ENCODE results near the gene IL17D. TPM values are rescaled to one million over a fixed set of nuclear protein-coding genes. Genes with fewer than 3 reads are reported as not detected.
"Not testable (repeated sequence)": the region's sequence is repeated elsewhere in the genome, so short reads cannot be mapped to it uniquely, and the experiment has no call there.

IL17D gene
- total and polyA plus RNA-seq, 2 experiments from 2014 or later, result 0.51 to 0.54 TPM

DNA sequence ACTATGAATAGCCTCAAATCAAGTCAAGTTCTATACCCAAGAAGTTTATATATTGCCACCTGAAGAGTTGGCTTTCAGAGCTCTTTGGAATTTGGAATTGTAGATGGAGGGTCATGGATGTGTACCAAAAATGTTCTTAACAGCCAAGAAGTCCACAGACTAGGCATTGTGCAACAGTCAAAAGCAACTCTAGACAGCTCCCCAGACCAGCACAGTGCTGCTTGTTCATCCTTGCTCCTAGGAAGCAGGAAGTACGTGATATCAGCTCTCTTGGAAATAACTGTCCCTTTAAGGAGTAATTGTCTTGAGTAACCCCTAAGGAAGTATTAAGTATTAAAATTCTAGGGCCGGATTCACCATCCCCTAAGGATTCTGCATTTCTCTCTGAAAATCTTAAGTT, 30.7 kb upstream of the IL17D start:
- H3F3A ChIP-seq (ENCODE audit: insufficient read depth), result 0 out of 2 replicates have a peak, but pooled peaks cover 3% of the 10 kb centered on the region
- no peaks in the 10 kb centered on the region for H3K9me2 ChIP-seq (ENCODE audit: insufficient read depth)
- in situ Hi-C loops (cut with MboI), result no loop called here
- H3K4me2 ChIP-seq (ENCODE audit: unreplicated experiment), result no peak overlapping the region
- no peaks in the 10 kb centered on the region for H3K9me3 ChIP-seq (ENCODE audit: low read depth)
- WGBS, 2 experiments (ENCODE audit: low coverage in 1 of 2, low lambda C conversion rate in 2 of 2, missing lambda C conversion rate in 2 of 2), result 17% methylated on average over 2 of the region's 2 CpGs
- no peaks in the 10 kb centered on the region for H3K36me3 ChIP-seq (ENCODE audit: low read depth)
- no peaks in the 10 kb centered on the region for H4K20me1 ChIP-seq (ENCODE audit: insufficient read depth)
- peak; percentile 41 for DNase-seq
- no peak overlapping the region for H3K27ac ChIP-seq
- no peak overlapping the region for H3K9ac ChIP-seq
- no peaks in the 10 kb centered on the region for H3K27me3 ChIP-seq (replicated peaks; ENCODE audit: insufficient read depth)
- no peak for TF ChIP-seq EZH2phosphoT487 (IDR thresholded peaks at IDR 0.05; ENCODE audit: insufficient read depth, low read depth)
- H3K79me2 ChIP-seq (ENCODE audit: insufficient read depth), result no peaks in the 10 kb centered on the region
- no peaks in the 10 kb centered on the region for H3K4me1 ChIP-seq (ENCODE audit: insufficient read depth)
- no peak overlapping the region for H3K4me3 ChIP-seq
- H2AFZ ChIP-seq, result no peak overlapping the region

DNA sequence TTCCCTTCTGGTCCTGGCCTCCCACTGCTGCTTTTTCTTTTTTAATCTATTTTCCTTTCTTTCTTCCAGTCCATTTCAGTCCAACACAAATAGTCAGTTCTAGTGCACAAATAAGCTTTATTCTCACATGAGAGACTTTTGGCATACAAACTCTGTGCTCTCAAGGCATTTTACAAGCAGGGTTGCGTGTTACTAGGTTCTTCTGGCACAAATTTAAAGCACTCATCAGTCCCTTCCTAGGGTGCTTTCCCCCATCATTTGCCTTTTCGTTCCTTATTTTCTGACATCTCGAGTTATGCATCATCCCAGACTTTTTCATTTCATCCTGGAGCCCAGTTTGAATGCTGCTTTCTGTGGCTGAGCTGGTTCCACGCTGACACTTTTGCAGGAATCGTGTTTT, 29.8 kb upstream of the IL17D start:
- Histone ChIP-seq H4K20me1 (ENCODE audit: insufficient read depth) (no peaks in the 10 kb centered on the region), H3K79me2 (ENCODE audit: insufficient read depth) (no peaks in the 10 kb centered on the region), H3K27me3 (replicated peaks; ENCODE audit: insufficient read depth) (no peaks in the 10 kb centered on the region), H2AFZ (no peak overlapping the region), H3K4me3 (no peak overlapping the region), H3K9ac (no peak overlapping the region), H3K9me3 (ENCODE audit: low read depth) (no peaks in the 10 kb centered on the region), H3K27ac (no peak overlapping the region), H3F3A (ENCODE audit: insufficient read depth) (0 out of 2 replicates have a peak, but pooled peaks cover 3% of the 10 kb centered on the region), H3K9me2 (ENCODE audit: insufficient read depth) (no peaks in the 10 kb centered on the region), H3K36me3 (ENCODE audit: low read depth) (no peaks in the 10 kb centered on the region), H3K4me2 (ENCODE audit: unreplicated experiment) (no peak overlapping the region), H3K4me1 (ENCODE audit: insufficient read depth) (no peaks in the 10 kb centered on the region)
- DNase-seq, result no peak
- TF ChIP-seq EZH2phosphoT487 (IDR thresholded peaks at IDR 0.05; ENCODE audit: insufficient read depth, low read depth), result no peak
- no peak for TF ChIP-seq EZH2 (IDR thresholded peaks at IDR 0.05; ENCODE audit: insufficient read depth, poor library complexity, severe bottlenecking)
- in situ Hi-C loops (cut with MboI), result no loop called here
- WGBS, 2 experiments (ENCODE audit: low coverage in 1 of 2, low lambda C conversion rate in 2 of 2, missing lambda C conversion rate in 2 of 2), result 62 to 68% methylated on average over 5 of the region's 5 CpGs

DNA sequence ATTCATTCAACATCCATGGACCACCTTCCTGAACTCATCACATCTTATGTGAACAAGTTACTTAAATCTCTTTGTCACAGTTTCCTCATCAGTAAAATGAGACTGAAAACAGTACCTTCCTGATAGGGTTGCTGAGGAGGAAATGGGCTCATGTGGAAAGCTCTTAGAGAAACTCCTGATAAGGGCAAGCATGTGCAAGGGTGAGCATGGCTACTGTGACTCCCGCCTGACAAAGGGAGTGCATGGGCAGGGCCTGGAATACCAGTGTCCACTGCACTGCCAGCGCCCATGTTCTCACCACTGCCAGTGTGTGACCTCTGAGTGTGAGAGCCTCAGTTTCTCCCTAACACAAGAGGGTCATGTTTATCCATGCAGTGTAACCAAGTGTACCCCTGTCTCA, 27.3 kb upstream of the IL17D start:
- H2AFZ ChIP-seq, result no peak overlapping the region
- no peak overlapping the region for H3K27ac ChIP-seq
- TF ChIP-seq EZH2 (IDR thresholded peaks at IDR 0.05; ENCODE audit: insufficient read depth, poor library complexity, severe bottlenecking) (no peak), EZH2phosphoT487 (IDR thresholded peaks at IDR 0.05; ENCODE audit: insufficient read depth, low read depth) (no peak)
- no peak overlapping the region for H3K4me2 ChIP-seq (ENCODE audit: unreplicated experiment)
- H4K20me1 ChIP-seq (ENCODE audit: insufficient read depth), result no peaks in the 10 kb centered on the region
- H3F3A ChIP-seq (ENCODE audit: insufficient read depth), result 0 out of 2 replicates have a peak, but pooled peaks cover 3% of the 10 kb centered on the region
- H3K4me3 ChIP-seq, result no peak overlapping the region
- WGBS, 2 experiments (ENCODE audit: low coverage in 1 of 2, low lambda C conversion rate in 2 of 2, missing lambda C conversion rate in 2 of 2), result 90 to 96% methylated on average over 2 of the region's 2 CpGs
- no peak for DNase-seq
- no peak overlapping the region for H3K9ac ChIP-seq
- H3K4me1 ChIP-seq (ENCODE audit: insufficient read depth), result no peaks in the 10 kb centered on the region
- in situ Hi-C loops (cut with MboI), result loop anchor here (25.0 kb wide), 1 partner anchor 489 kb away; the partner anchor contains the start of gene GJB2
- no peaks in the 10 kb centered on the region for H3K79me2 ChIP-seq (ENCODE audit: insufficient read depth)
- no peaks in the 10 kb centered on the region for H3K27me3 ChIP-seq (replicated peaks; ENCODE audit: insufficient read depth)
- no peaks in the 10 kb centered on the region for H3K36me3 ChIP-seq (ENCODE audit: low read depth)
- no peaks in the 10 kb centered on the region for H3K9me3 ChIP-seq (ENCODE audit: low read depth)
- H3K9me2 ChIP-seq (ENCODE audit: insufficient read depth), result no peaks in the 10 kb centered on the region

DNA sequence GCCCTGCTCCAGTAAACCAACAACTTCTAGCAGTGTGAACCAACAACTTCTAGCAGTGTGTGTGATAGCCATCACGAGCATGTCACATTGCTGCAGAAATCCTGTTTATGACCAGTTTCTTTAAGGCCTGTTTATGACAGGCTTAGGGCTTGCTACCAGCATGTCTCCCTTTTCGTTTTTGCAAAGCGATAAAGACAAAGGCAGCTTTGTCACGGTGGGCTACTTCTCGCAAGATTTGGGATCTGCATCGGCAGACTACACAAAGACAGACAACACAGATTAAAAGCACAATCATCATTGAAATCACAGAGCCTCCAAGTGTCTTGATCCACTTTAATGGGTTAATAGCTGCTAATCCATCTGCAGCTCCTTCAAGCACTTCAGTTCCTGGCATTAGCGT, 24.9 kb upstream of the IL17D start:
- not testable (repeated sequence) for H3K36me3 ChIP-seq (ENCODE audit: low read depth); H3K27ac ChIP-seq; H4K20me1 ChIP-seq (ENCODE audit: insufficient read depth); H3K9me3 ChIP-seq (ENCODE audit: low read depth); H3K4me2 ChIP-seq (ENCODE audit: unreplicated experiment); H3K4me1 ChIP-seq (ENCODE audit: insufficient read depth); H2AFZ ChIP-seq; H3K79me2 ChIP-seq (ENCODE audit: insufficient read depth); H3K27me3 ChIP-seq (replicated peaks; ENCODE audit: insufficient read depth); DNase-seq; H3K9me2 ChIP-seq (ENCODE audit: insufficient read depth); H3K4me3 ChIP-seq; H3K9ac ChIP-seq
- 94 to 99% methylated on average over 7 of the region's 7 CpGs for WGBS, 2 experiments (ENCODE audit: low coverage in 1 of 2, low lambda C conversion rate in 2 of 2, missing lambda C conversion rate in 2 of 2)
- in situ Hi-C loops (cut with MboI), result loop anchor here (25.0 kb wide), 1 partner anchor 491 kb away; the partner anchor contains the start of gene GJB2
- peaks cover 12% of the 10 kb centered on the region for H3F3A ChIP-seq (ENCODE audit: insufficient read depth)

DNA sequence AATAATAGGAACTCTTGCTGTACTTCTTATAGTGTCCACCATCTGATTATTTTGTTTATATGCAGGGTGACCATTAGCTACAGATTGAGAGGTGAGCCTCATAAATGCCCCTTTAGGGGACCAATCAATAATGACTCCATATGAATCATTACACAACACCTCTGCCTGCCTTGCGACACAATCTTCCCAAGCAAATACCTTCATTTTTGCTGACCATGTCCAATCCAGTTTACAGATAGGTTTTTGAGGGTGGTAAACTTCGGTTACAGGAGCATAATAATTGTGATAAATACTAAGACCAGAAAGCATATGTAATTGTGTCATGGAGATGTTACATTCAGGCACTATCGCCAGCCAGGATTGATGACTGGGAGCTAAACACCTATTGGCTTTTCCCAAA, 23.6 kb upstream of the IL17D start:
- Histone ChIP-seq H3K4me2 (ENCODE audit: unreplicated experiment) (no peak overlapping the region), H3K4me3 (no peak overlapping the region), H3K9me2 (ENCODE audit: insufficient read depth) (no peaks in the 10 kb centered on the region), H3F3A (ENCODE audit: insufficient read depth) (peaks cover 12% of the 10 kb centered on the region), H3K4me1 (ENCODE audit: insufficient read depth) (peaks cover 8% of the 10 kb centered on the region), H3K9ac (no peak overlapping the region), H3K9me3 (ENCODE audit: low read depth) (no peaks in the 10 kb centered on the region), H3K27ac (no peak overlapping the region), H3K27me3 (replicated peaks; ENCODE audit: insufficient read depth) (no peaks in the 10 kb centered on the region), H3K36me3 (ENCODE audit: low read depth) (no peaks in the 10 kb centered on the region), H4K20me1 (ENCODE audit: insufficient read depth) (no peaks in the 10 kb centered on the region), H2AFZ (no peak overlapping the region), H3K79me2 (ENCODE audit: insufficient read depth) (no peaks in the 10 kb centered on the region)
- TF ChIP-seq EZH2phosphoT487 (IDR thresholded peaks at IDR 0.05; ENCODE audit: insufficient read depth, low read depth), result no peak
- no peak for TF ChIP-seq EZH2 (IDR thresholded peaks at IDR 0.05; ENCODE audit: insufficient read depth, poor library complexity, severe bottlenecking)
- WGBS, 2 experiments (ENCODE audit: low coverage in 1 of 2, low lambda C conversion rate in 2 of 2, missing lambda C conversion rate in 2 of 2), result 79 to 83% methylated on average over 3 of the region's 3 CpGs
- DNase-seq, result no peak
- in situ Hi-C loops (cut with MboI), result loop anchor here (25.0 kb wide), 1 partner anchor 493 kb away; the partner anchor contains the start of gene GJB2

Measured in GM23248 (cell line).